A549 treated with Mapracorat at 1 μM for 4 hours (cell line): ENCODE data around the gene LUC7L2. TPM values are rescaled to one million over a fixed set of nuclear protein-coding genes. Genes with fewer than 3 reads are reported as not detected.

Source experiments
- total RNA-seq: library from RNA; stranded (reverse); fragments of 200-300 nt; extraction: Qiagen RNA extraction; gene quantifications from 5 replicates; pipeline ENCODE4 v1.2.3, GENCODE V29; 2022

The LUC7L2 gene
- 33.0 to 39.1 TPM (median 37.5 TPM) in 5 replicates for total RNA-seq

GRCh38 chr7:139359366-139360209 lies at the start of gene LUC7L2:
Gene LUC7L2 (plus strand): TSS chr7:139359894. CDS start chr7:139360262, 368 bp downstream.

GRCh38 chr7:139341058-139341775 lies 18.5 kb upstream of the LUC7L2 start, which contains the start of gene FMC1:
Gene FMC1 (plus strand): TSS chr7:139341337. CDS start chr7:139341385, 48 bp downstream.

Other genes starting within 250 kb of the LUC7L2 start
- gene UBN2, start 128.7 kb upstream of the LUC7L2 start, total RNA-seq = 2.1 to 2.9 TPM (median 2.8 TPM) in 5 replicates
- gene FMC1, start 18.6 kb upstream of the LUC7L2 start, total RNA-seq = 12.9 to 39.4 TPM (median 32.6 TPM) in 5 replicates
- 0.45 to 1.1 TPM (median 0.93 TPM) in 5 replicates for gene KLRG2, start 123.8 kb downstream of the LUC7L2 start, total RNA-seq
- not detected in 5 replicates for gene CLEC2L, start 163.8 kb downstream of the LUC7L2 start, total RNA-seq